Stimulated activated CD8-positive, alpha-beta memory T cell treated with anti-CD3 and anti-CD28 coated beads, Interleukin-12 subunit alpha, Interleukin-12 subunit beta, amount 100 ng/mL, for 24 hours (primary cell): Measurements from ENCODE around the gene HDAC4.

ENCODE experiments used
- DNase-seq: peaks from one replicate; pipeline ENCODE4 v3.0.0-alpha.2; 2020; ENCODE audit errors: extremely low read depth

The HDAC4 gene

GRCh38 chr2:239267288-239267951 is 133.4 kb downstream of the HDAC4 start:
- DNase-seq, result peak; percentile 77

- DNase-seq, result no peak
Observed at GRCh38 chr2:239266779-239267287, 134.0 kb downstream of the HDAC4 start.

GRCh38 chr2:239266434-239266766 is 134.4 kb downstream of the HDAC4 start:
- no peak for DNase-seq

- DNase-seq, result no peak
Observed at GRCh38 chr2:239265681-239266433, 135.0 kb downstream of the HDAC4 start.

- no peak for DNase-seq
Observed at GRCh38 chr2:239264838-239265651, 135.8 kb downstream of the HDAC4 start.

- no peak for DNase-seq
Observed at GRCh38 chr2:239264492-239264837, 136.4 kb downstream of the HDAC4 start.

GRCh38 chr2:239263669-239264491 is 136.9 kb downstream of the HDAC4 start:
- DNase-seq, result no peak

GRCh38 chr2:239263231-239263630 is 137.6 kb downstream of the HDAC4 start:
- no peak for DNase-seq

GRCh38 chr2:239262484-239263230 is 138.2 kb downstream of the HDAC4 start:
- no peak for DNase-seq

GRCh38 chr2:239261796-239262483 is 138.9 kb downstream of the HDAC4 start:
- DNase-seq, result no peak

- no peak for DNase-seq
Observed at GRCh38 chr2:239261356-239261755, 139.5 kb downstream of the HDAC4 start.

GRCh38 chr2:239260546-239261327 is 140.1 kb downstream of the HDAC4 start:
- DNase-seq, result no peak

- DNase-seq, result no peak
Observed at GRCh38 chr2:239259603-239260298, 141.1 kb downstream of the HDAC4 start.

GRCh38 chr2:239259173-239259572 is 141.6 kb downstream of the HDAC4 start:
- no peak for DNase-seq

- DNase-seq, result no peak
Observed at GRCh38 chr2:239258248-239258647, 142.6 kb downstream of the HDAC4 start.

- no peak for DNase-seq
Observed at GRCh38 chr2:239257511-239257937, 143.3 kb downstream of the HDAC4 start.

- DNase-seq, result no peak
Observed at GRCh38 chr2:239256350-239256743, 144.5 kb downstream of the HDAC4 start.

GRCh38 chr2:239255628-239256349 is 145.0 kb downstream of the HDAC4 start:
- DNase-seq, result no peak
